A549 (cell line): ENCODE results near the gene FAM229B. TPM values are rescaled to one million over a fixed set of nuclear protein-coding genes. Genes with fewer than 3 reads are reported as not detected.
"Not testable (repeated sequence)": the region's sequence is repeated elsewhere in the genome, so short reads cannot be mapped to it uniquely, and the experiment has no call there.

Source experiments
- ATAC-seq, 2 experiments: fragments of 200-7000 bp in 1 of 2; fragments of >200 bp in 1 of 2; cut with Nextera tagmentation in 1 of 2; cut with Tn5 transposase in 1 of 2; 3 replicates each; pipeline versions ENCODE4 v1.8.0 to v1.9.1; 2018 to 2020; ENCODE audit warnings: mild to moderate bottlenecking in 1 of 2, moderate library complexity in 1 of 2
- CTCF ChIA-PET: fragments of 300-600 bp; sonication (Branson Sonifier 250); formaldehyde crosslinking; extraction: SDS; loops from one replicate; lab custom pipeline; 2021; ENCODE audit warnings: antibody characterized with exemption, inconsistent platforms; lab: Yijun Ruan, JAX
- POLR2A ChIA-PET: fragments of 350-600 bp; formaldehyde crosslinking; extraction: SDS; loops from one replicate; lab custom pipeline; 2021; ENCODE audit warnings: antibody characterized with exemption, inconsistent platforms; lab: Yijun Ruan, JAX
- DNase-seq, 2 experiments: peaks; one replicate each; pipeline versions ENCODE4 v3.0.0 to v3.0.0-alpha.2; 2011 to 2016; ENCODE audit warnings: low read depth in 1 of 2, low spot score in 1 of 2
- FAIRE-seq: peaks from 2 replicates; lab custom pipeline; 2011; peaks lifted over from hg19 to GRCh38; lab: Jason Lieb, UNC
- H3K27ac ChIP-seq, 2 experiments: fragments of >200 bp; sonication (Bioruptor Twin); formaldehyde crosslinking; 3 replicates each; pipeline ENCODE4 v1.5.1; 2016 to 2017
- H3K4me1 ChIP-seq: fragments of >200 bp; sonication (Bioruptor Twin); formaldehyde crosslinking; 3 replicates; pipeline ENCODE4 v1.6.1; 2016
- H3K4me2 ChIP-seq: fragments of >200 bp; sonication (Bioruptor Twin); formaldehyde crosslinking; 3 replicates; pipeline ENCODE4 v1.6.1; 2016
- H3K4me3 ChIP-seq: fragments of >200 bp; sonication (Bioruptor Twin); formaldehyde crosslinking; 3 replicates; pipeline ENCODE4 v1.5.1; 2016
- H3K9me3 ChIP-seq: fragments of >200 bp; sonication (Bioruptor Twin); formaldehyde crosslinking; 3 replicates; pipeline ENCODE4 v1.6.1; 2016
- CBX2 ChIP-seq: fragments of 200-600 bp; sonication (generic); IDR thresholded peaks from 2 replicates; pipeline ENCODE4 v1.6.1; 2016; ENCODE audit warnings: low read depth, mild to moderate bottlenecking, borderline replicate concordance
- CBX8 ChIP-seq: fragments of 200-600 bp; sonication (generic); IDR thresholded peaks from 2 replicates; pipeline ENCODE4 v1.6.1; 2016
- CTCF ChIP-seq: fragments of >200 bp; sonication (Bioruptor Twin); formaldehyde crosslinking; IDR thresholded peaks from 3 replicates; pipeline ENCODE4 v1.5.1; 2016
- EHMT2 ChIP-seq: fragments of 200-600 bp; sonication (generic); IDR thresholded peaks from 2 replicates; pipeline ENCODE4 v1.6.1; 2016; ENCODE audit warnings: antibody characterized with exemption, low read depth, mild to moderate bottlenecking, moderate library complexity
- ELK1 ChIP-seq: fragments of 150-350 bp; IDR thresholded peaks from 2 replicates; pipeline ENCODE4 v1.6.1; 2014; ENCODE audit warnings: low read depth, mild to moderate bottlenecking, low read length
- EP300 ChIP-seq, 2 experiments: fragments of >200 bp; sonication (Bioruptor Twin); formaldehyde crosslinking; IDR thresholded peaks; 2 replicates in 1 of 2; 3 replicates in 1 of 2; pipeline ENCODE4 v1.6.1; 2016 to 2017
- FOSB ChIP-seq: fragments of 250-450 bp; sonication (Bioruptor Pico); IDR thresholded peaks from 2 replicates; pipeline ENCODE4 v1.5.0; 2020; ENCODE audit warnings: mild to moderate bottlenecking, moderate library complexity
- FOXS1 ChIP-seq: fragments of 250-450 bp; sonication (Bioruptor Pico); IDR thresholded peaks from 2 replicates; pipeline ENCODE4 v1.5.0; 2020; ENCODE audit warnings: mild to moderate bottlenecking, moderate library complexity
- HDAC2 ChIP-seq: fragments of 200-600 bp; sonication (generic); IDR thresholded peaks from 2 replicates; pipeline ENCODE4 v1.6.1; 2016
- HOXB5 ChIP-seq: fragments of 250-450 bp; sonication (Bioruptor Pico); IDR thresholded peaks from 2 replicates; pipeline ENCODE4 v1.5.0; 2020; ENCODE audit warnings: mild to moderate bottlenecking, moderate library complexity
- JUN ChIP-seq, 2 experiments: fragments of >200 bp; sonication (Bioruptor Twin); formaldehyde crosslinking; IDR thresholded peaks; 2 replicates in 1 of 2; 3 replicates in 1 of 2; pipeline ENCODE4 v1.6.1; 2016 to 2017
- KDM1A ChIP-seq: fragments of 200-600 bp; sonication (generic); IDR thresholded peaks from 2 replicates; pipeline ENCODE4 v1.6.1; 2016; ENCODE audit warnings: low read depth, mild to moderate bottlenecking
- MAFK ChIP-seq: fragments of 450-650 bp; IDR thresholded peaks from 2 replicates; pipeline ENCODE4 v1.6.1; 2014; ENCODE audit not compliant: partially characterized antibody
- NFE2L2 ChIP-seq: fragments of 150-350 bp; conservative IDR thresholded peaks from 2 replicates; pipeline ENCODE4 v1.6.1; 2014; ENCODE audit warnings: low read length
- POLR2A ChIP-seq: IDR thresholded peaks from 2 replicates; pipeline ENCODE4 v1.6.1; 2012; ENCODE audit warnings: mild to moderate bottlenecking, low read length
- RAD21 ChIP-seq, 2 experiments: fragments of >200 bp in 1 of 2; sonication (Bioruptor Twin) in 1 of 2; formaldehyde crosslinking in 1 of 2; IDR thresholded peaks in 1 of 2; conservative IDR thresholded peaks in 1 of 2; 2 replicates in 1 of 2; 3 replicates in 1 of 2; pipeline ENCODE4 v1.6.1; 2012 to 2018; ENCODE audit warnings: inconsistent platforms in 1 of 2
- SMC3 ChIP-seq: fragments of >200 bp; sonication (Bioruptor Twin); formaldehyde crosslinking; IDR thresholded peaks from 3 replicates; pipeline ENCODE4 v1.6.1; 2018; ENCODE audit warnings: inconsistent platforms
- TFCP2L1 ChIP-seq: fragments of 250-450 bp; sonication (Bioruptor Pico); IDR thresholded peaks from 2 replicates; pipeline ENCODE4 v1.5.0; 2021; ENCODE audit warnings: mild to moderate bottlenecking
- WGBS: methylation state at CpG from one replicate; pipeline ENCODE4 v1.1.6; 2017; ENCODE audit errors: missing lambda C conversion rate; 5-methylcytosine and 5-hydroxymethylcytosine counted together
- polyA plus RNA-seq, 4 experiments: library from polyadenylated mRNA; depleted of rRNA in 3 of 4; stranded (reverse); fragments of >200 nt; fragmentation: RNase III in 1 of 4; extraction: RNeasy Plus Mini Kit Qiagen cat#74134 plus additional on column Dnase treatment in 1 of 4; gene quantifications; 2 replicates in 3 of 4; 3 replicates in 1 of 4; pipeline ENCODE4 v1.2.3, GENCODE V29; 2011 to 2017

FAM229B gene
- polyA plus RNA-seq, 2 of the 4 experiments (the other 2 are of a cell fraction), result 9.9 to 17.3 TPM

GRCh38 chr6:112043032-112044007 lies 44.1 kb upstream of the FAM229B start:
- peak overlapping the region; percentile 70 for H3K4me3 ChIP-seq
- peaks cover under 1% of the 10 kb centered on the region; the same call in 1 of the 3 replicates for H3K4me1 ChIP-seq
- ATAC-seq, result peak; percentile 98 to 99
- no peak for FAIRE-seq
- H3K9me3 ChIP-seq, result no peaks in the 10 kb centered on the region
- peak overlapping the region; percentile 74 for H3K4me2 ChIP-seq
- POLR2A ChIA-PET, result interaction anchor here (1.1 kb wide), 1 partner anchor 784 kb away, joined by 15 read pairs; a partner anchor contains a TSS
- DNase-seq, result peak; percentile 68 to 86
- WGBS, result under 1% methylated on average over 32 of the region's 36 CpGs
- H3K27ac ChIP-seq, result peak overlapping the region; percentile 80 to 85
- TF ChIP-seq FOSB (CRISPR knock-in tag) (no peak), SMC3 (peak; percentile 63), JUN (IDR thresholded peaks at IDR 0.05) (no peak), ELK1 (no peak), HDAC2 (no peak), NFE2L2 (no peak), KDM1A (no peak), EHMT2 (no peak), EP300 (IDR thresholded peaks at IDR 0.05) (no peak), FOXS1 (CRISPR knock-in tag) (no peak), CBX2 (no peak), POLR2A (0 out of 2 replicates have a peak, but pooled peaks have one; percentile 19), CTCF (peak; percentile 71), RAD21 (conservative IDR thresholded peaks at IDR 0.05 in 1 of 2, IDR thresholded peaks at IDR 0.05 in 1 of 2) (peak; percentile 83 to 87), MAFK (peak; percentile 52)
- CTCF ChIA-PET, result interaction anchor here (0.6 to 2.6 kb wide), 31 partner anchors 14 to 1032 kb away, joined by 3 to 10 read pairs (median 3); a partner anchor contains a TSS

GRCh38 chr6:112044196-112044595 lies 43.2 kb upstream of the FAM229B start:
- Histone ChIP-seq H3K4me2 (no peak overlapping the region), H3K4me1 (no peaks in the 10 kb centered on the region), H3K9me3 (no peaks in the 10 kb centered on the region), H3K4me3 (no peak overlapping the region)
- DNase-seq (no peak), FAIRE-seq (no peak)
- CTCF ChIA-PET, result interaction anchor here (0.7 to 2.6 kb wide), 14 partner anchors 10 to 1033 kb away, joined by 3 to 10 read pairs (median 4); partner anchors contain the start of gene CCN6
- 29% methylated on average over 8 of the region's 8 CpGs for WGBS
- no peak for TF ChIP-seq HOXB5 (CRISPR knock-in tag)
- TF ChIP-seq, all 56 proteins: peak for 0
- POLR2A ChIA-PET, result no interaction called here
- no peak for ATAC-seq
- H3K27ac ChIP-seq, result no peak overlapping the region

- DNase-seq, result no peak
- Histone ChIP-seq H3K4me1 (no peaks in the 10 kb centered on the region), H3K4me2 (no peak overlapping the region), H3K27ac (no peak overlapping the region), H3K9me3 (no peaks in the 10 kb centered on the region), H3K4me3 (no peak overlapping the region)
- no peak for FAIRE-seq
- CTCF ChIA-PET, result interaction anchor here (0.7 to 1.9 kb wide), 13 partner anchors 10 to 1034 kb away, joined by 3 to 9 read pairs (median 3); partner anchors contain the start of gene CCN6
- POLR2A ChIA-PET, result interaction anchor here (0.6 kb wide), 1 partner anchor 564 kb away, joined by 3 read pairs; no protein-coding TSS in a partner anchor
- TF ChIP-seq TFCP2L1 (CRISPR knock-in tag) (no peak), FOSB (CRISPR knock-in tag) (no peak), CBX8 (no peak)
- ATAC-seq, result no peak
- 51% methylated on average over 3 of the region's 3 CpGs for WGBS
Measured at GRCh38 chr6:112044856-112045255, 42.5 kb upstream of the FAM229B start.

- DNase-seq, H3K27ac ChIP-seq, H3K4me2 ChIP-seq, FAIRE-seq, H3K4me1 ChIP-seq, H3K4me3 ChIP-seq, H3K9me3 ChIP-seq, CTCF ChIA-PET, POLR2A ChIA-PET, ATAC-seq: not testable (repeated sequence)
- 67% methylated on average over 1 of the region's 25 CpGs for WGBS
Measured at GRCh38 chr6:112047523-112047922, 39.9 kb upstream of the FAM229B start.
